Stimulated activated CD8-positive, alpha-beta memory T cell treated with anti-CD3 and anti-CD28 coated beads, Interleukin-4, amount 100 ng/mL, for 24 hours (primary cell): ENCODE results near the gene MTA2.

Experiments used
- DNase-seq: peaks from one replicate; pipeline ENCODE4 v3.0.0-alpha.2; 2020; ENCODE audit warnings: low read depth

Gene MTA2

GRCh38 chr11:62546244-62546928 lies 55.3 kb downstream of the MTA2 start, which contains the start of gene AHNAK:
Gene AHNAK (minus strand): TSS chr11:62546806. CDS start chr11:62536098, 10,708 bp downstream.
- peak; percentile 60 for DNase-seq

- DNase-seq: no peak
Observed at GRCh38 chr11:62545437-62546243, 56.0 kb downstream of the MTA2 start.

GRCh38 chr11:62544581-62545436 lies 56.9 kb downstream of the MTA2 start:
- DNase-seq: no peak

GRCh38 chr11:62543680-62544444 lies 57.8 kb downstream of the MTA2 start:
- no peak for DNase-seq
